NCI-H2081 treated with DMSO at 0.1 percent for 48 hours (cell line): ENCODE results near the gene FBN1.

Experiments
- DNase-seq: peaks from one replicate; lab custom pipeline; 2025; lab: John Stamatoyannopoulos, UW

FBN1 gene

DNA sequence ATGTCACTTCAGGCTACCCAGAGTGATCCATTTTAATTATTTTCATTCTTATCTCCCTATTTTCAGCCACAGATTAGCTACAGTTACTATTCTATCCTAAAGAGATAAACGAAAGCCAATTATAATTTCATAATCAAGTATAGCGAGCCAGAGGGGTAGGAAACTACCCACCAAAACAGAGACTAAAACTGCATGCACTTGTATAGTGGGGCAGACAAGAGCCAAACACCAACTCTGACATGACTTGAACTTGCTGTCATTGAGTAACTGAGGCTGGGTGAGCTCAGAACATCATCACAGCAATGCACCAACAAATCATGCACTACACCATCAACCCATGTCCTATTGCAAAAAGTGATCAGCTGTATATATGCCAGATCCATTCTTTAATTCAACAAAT, 64.8 kb downstream of the FBN1 start:
- DNase-seq: no peak

DNA sequence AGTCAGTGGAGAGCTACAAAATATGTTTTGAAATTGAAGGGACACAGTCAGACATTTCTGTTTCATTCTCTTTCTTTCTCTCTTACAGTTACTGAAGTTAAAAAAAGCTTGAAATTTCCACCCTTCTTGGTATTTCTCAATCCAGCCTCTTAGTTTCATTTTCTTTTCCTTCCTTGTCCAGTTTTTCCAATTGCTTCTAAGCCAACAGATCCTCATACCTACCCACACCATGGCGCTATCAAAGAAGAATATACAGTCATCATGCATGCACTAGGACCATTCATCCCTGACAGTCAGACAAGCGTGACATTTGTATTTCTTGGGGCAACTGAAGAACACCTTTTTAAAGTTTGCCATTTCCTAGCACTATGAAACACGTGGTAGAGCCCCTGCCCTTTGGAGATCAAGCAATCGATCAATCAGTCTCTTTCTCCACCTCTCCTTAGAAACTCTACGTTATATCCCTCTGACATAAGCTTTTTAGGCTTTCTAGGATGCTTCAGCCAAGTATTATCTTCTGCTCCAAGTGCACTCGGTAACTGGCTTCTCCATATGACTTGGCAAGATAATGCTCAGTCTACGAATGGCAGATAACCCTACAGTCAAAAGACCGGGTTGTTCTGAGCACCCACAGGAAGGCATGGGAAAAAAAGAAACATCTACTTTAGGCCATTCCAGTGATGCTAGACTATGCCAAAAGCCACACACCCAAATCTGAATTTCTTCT, 65.4 kb downstream of the FBN1 start:
- DNase-seq: no peak

DNA sequence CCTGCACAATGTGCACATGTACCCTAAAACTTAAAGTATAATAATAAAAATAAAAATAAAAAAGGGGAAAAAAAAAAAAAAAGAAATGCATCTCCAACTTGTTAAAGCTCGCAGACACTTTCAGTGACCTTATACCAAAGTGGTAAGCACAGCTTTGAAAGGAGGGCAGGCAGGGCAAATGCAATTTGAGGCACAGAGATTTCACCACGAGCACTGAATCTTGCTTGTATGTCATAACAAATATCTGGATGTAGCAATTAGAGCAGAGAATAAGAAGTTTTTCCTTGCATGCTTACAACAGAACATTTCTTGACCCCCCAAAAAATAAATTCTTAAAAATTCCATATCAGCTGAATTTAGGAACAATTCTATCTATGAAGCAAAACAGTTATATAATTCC, 66.5 kb downstream of the FBN1 start:
- no peak for DNase-seq

DNA sequence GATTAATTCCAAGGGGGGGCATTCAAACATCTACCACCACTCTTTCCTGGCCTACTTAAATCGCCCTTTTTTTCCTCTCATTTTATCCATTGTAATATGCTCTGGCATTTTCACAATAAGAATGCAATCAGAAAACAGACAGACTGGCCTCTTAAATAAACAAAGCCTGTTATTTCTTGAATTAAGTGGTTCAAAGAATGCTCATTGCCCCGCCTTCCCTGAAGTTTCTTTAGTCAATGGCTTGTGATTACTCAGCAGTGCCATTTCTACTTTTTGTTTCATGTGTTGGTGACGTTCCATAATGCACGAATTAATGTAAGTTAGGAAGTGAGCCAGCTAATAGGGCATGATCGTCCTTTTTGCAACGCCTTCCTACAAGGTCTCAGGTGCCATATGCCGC, 68.0 kb downstream of the FBN1 start:
- DNase-seq: no peak

DNA sequence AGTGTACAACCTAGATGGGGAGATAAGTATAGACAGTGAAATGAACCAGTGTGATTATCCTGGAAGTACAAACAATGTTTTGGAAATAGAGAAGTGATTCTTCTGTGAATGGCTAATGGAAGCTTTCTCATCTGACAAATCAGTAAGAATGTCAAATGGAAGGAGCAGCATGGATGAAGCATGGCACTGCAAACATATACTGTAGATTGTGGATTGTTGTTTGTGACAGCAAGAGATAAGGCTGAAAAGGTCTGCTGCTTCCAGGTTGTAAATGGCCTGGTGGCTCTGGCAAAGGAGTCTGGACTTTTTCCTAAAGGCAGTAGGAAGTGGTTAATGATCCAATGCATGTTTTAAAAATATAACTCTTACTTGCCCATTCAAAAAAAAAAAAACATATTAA, 71.3 kb downstream of the FBN1 start:
- no peak for DNase-seq

DNA sequence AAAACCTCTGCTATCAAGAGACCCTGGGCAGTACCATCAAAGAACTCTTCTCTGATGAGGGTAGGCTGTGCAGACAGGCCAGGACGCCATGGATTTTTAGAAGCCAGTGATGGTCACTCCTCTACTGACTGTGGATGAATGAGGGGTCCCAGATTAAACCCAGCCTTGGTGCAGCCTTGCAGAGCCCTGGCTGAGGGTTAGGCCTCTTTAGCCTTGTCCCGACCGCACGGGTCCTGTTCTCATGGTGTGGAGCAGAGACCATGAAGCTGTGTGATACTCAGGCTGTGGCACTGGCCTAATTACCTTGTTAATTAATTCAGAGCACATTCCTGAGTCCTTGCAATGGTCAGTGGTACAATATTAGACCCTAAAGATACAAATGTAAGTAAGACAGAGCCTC, 71.7 kb downstream of the FBN1 start:
- DNase-seq: no peak

DNA sequence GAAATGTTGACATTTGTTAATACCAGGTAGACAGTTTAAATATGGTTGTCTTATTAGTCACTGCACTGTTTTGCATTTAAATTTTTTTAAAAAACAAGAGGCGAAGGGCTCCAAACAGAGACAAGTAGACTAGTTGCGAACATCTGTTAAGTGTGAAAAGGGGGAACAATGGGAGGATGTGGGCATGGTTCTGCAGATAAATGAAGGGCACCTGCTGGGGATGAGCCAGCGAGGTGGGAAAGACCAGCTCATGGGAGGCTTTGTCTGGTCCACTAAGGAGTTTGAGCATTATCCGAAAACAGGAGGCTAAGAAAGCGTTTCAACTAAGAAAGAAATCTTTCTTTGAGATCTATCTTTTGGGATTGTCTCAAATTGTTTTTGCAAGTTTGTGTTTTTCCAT, 72.7 kb downstream of the FBN1 start:
- no peak for DNase-seq

DNA sequence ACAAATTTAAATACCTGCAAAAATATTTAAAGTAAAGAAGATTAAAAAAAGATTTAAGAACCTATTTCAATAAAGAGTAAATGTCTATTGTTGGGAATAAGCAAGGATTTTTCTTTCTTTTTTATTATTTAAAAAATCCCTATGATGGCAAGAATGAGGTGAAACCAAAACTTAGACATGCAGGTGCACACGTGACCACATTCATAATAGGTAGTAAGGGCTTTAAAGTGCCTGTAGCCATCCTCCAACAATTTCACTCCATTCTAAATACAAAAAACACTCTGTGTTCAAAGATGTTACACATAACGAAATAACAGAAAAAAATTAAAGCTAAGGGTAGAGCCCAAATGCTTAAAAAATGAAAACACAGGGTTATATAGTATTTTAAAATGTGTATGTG, 74.0 kb downstream of the FBN1 start:
- no peak for DNase-seq

DNA sequence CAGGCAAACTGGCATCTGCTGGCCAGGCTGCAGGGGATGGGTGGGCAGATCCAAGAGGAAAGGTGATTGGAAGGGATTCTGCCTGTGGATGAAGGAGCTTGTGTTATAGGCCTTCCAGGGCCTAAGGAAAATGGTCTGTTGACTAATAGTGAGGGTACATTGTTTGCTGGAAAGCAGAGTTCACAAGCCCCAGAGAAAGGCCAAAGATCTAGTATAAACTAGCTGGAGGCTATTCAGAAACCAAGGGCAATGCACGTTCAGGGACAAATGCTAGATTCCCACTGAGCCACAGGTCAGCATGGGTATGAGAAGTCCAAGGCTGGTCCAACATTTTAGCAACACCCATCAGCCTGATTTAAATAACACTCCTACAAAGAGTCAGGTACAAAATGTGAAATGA, 74.7 kb downstream of the FBN1 start:
- DNase-seq: no peak

DNA sequence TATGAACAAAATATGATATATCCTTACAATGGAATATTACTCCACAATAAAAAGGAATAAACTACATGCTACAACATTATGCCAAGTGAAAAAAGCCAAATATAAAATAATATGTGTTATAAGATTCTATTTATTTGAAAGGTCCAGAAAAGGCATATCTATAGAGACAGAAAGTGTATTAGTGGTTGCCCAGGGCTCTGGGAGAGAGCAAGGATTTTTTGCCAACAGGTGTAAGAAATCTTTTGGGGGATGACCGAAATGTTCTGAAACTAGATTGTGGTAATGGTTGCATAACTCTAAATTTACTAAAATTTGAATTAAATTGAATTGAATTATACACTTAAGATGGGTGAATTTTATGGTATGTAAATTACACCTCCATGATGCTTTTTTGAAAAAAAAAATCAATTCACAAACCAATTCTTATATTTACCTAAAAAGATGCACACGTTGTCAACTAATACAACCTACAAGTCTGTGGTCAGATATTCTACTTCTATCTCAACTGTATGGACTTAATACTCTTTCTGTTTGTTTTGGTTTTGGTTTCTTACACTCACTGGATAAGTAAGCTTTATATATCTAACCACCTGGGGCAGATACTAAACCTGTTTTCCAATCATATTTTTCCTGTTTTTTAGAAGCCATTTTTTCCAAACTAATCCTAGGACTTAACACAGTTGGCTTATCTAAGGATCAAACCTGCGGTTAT, 75.8 kb downstream of the FBN1 start:
- DNase-seq: no peak

DNA sequence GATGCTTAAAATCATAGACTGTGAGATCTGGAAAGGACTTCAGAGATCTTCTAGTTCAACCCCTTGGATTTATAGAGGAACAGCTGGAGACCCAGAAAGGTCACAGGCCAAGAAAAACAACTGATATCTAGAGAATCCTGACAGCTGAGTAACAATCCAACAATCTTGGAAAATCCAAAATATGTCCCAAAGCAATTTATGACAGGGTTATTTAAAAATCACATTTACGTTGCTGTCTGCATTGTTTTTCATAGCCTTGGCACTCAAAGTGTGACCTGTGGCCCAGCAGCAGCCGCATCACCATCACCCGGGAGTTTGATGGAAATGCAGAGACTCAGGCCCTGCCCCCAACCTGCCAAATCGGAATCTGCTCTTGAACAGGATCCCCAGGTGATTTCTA, 78.8 kb downstream of the FBN1 start:
- DNase-seq: no peak

DNA sequence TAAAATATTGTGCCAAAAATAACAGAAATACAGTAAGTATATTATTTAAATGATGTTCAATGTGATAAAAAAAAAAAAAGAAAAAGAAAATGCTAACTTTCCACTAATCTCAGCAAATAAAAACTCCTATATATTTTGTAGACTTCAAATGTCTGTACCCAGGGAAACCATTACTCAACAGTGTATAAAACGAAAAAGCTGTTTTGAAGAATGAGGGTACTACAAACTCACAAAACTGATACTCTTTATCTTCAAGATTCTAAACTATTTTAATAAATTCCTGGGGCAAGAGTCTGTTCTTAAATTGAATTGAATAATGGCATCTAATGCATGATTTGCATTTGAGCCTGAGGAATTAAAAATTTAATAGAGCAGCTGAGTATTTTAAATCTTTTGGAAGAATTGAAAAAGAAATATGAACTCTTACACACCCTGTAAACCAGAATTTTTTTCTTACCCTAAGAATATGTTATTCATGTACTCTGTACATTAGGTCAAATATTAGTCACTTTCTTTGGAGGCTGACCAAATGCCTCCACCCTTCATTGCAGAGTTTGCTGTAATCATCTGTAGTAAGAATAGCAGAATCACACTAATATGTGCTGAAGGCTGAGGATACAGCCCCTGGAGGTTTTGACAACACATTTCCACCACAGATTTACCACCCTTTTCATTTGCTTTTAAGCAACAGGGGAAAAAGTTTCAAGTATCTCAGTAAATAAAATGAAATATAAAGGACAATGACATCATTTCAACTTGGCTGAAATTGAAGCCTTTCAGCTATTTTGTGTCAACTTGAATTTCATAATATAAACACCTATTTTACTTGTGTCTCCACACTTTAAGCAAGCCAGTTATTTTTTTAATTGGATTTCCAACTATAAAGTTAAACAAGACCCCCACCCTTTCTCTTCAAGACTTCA, 79.7 kb downstream of the FBN1 start:
- no peak for DNase-seq

DNA sequence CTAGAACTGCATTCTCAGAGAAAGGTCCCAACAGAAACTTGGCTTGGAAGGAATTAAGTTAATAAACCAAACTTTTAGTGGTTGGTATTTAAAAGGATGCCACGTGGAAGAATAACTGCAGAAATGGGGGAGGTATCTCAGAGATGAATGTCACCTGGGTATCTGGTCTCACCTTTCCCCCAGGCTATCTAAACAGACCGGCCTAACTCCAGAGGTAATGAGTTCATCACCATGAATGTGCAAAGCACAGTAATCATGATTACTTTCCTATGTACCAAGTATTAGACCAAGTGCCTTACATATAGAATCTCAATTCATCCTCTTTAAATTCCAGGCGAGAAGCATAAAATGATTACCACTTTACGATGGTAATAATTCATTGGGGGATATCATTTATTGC, 80.8 kb downstream of the FBN1 start:
- DNase-seq: no peak

DNA sequence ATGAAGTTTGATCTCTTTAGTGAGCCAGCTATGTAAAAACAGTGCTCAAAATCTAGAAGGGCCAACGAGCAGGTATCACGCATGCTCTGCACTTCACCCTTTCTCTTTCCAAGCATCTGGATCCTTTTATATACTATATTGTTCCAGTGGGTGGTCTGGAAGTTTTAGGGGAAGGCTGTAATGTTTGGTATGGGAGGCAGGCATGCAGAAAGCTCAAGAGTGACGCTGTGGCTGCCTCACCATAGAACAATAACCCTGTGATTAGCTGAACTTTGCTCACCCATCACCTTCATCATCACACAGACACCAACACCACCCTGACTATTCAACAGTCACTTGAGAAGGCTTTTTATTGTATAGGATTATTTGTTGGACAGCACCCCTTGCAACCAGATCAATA, 81.6 kb downstream of the FBN1 start:
- DNase-seq: no peak

DNA sequence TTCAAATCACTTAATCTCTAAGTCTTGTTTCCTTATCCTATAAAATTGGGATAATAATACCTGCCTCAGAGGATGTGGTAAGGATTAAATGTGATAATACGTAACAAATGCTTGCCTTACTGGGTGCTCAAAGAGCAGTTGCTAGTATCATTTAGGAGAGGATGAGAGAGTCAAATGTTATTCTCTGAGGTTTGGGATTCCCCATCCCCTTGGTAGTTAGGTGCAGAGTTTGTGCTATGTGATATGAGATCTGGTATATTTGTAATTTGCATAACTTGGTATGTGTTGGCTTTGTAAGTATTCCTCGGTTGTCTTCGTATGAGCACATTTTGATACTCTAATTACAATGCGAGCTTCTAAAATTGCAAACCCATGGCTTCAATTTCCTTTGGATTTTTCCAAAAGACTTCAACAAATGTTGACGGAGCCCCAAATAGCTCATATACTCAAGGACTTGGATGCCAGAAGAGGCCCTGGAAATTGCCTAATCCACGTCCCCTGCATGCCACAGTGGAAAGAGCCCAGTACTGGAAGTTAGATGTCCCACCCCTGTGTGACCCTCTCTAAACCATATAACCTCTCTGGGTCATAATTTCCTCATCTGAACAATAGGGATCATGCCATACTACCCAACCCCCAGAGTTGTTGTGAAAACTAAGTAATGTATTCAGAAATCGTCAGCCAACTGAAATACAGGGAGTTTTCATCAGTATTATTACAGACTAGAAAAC, 85.0 kb downstream of the FBN1 start:
- DNase-seq: no peak

DNA sequence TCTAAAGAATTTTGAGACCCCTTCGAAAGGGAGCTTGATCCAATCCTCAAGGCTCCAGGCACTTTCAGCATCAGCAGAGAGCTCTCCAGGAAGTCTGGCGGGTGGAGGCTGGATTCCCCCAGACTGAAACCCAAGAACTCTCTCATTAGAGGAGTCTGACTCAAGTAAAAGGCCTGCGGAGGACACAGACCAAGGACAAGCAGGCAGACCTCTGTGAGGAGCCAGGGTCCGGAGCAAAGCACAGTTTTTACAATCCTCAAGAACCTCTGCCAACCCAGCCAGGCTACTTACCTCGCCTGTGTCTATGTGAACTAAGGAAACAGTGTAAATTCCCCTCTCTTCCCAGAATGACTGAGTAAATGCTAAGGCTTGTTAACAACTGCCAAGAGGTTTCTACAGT, 86.2 kb downstream of the FBN1 start:
- DNase-seq: no peak

DNA sequence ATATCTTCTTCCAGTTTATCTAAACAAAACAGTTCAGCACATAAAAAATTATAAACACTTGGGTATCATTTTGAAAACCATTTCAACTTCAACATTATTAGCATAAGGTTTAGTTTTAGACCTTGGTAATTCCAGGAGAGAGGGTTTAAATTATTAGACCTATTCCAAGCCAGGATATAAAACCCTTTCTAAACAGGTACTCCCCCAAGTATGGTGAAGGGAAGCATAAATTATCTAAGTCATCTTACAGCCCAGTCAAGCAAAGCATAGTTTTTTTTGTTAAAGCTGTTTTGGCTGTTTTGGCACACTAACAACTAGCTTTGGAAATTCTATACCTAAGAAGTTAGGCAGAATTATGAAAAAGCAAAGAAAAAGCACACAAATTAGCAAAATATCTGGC, 87.3 kb downstream of the FBN1 start:
- no peak for DNase-seq

DNA sequence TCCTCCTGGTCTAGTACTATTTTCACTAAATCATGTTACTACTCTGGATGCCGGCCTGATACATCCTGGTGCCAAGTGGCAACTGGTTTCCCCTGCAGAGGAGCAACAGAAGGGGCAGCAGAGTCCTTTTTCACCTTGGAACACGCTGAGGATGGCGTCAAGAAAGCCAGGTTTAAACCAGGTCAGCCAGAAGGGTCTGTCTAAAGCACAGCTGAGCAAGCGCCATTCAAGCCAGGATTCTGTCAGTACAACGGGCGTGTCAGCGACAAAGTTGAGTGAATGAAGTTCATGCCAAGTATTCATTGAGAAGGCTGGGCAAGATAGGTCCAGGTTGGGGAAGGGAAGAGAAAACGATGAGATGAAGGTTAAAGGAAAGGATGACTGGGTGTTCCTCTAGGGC, 88.2 kb downstream of the FBN1 start:
- DNase-seq: no peak

DNA sequence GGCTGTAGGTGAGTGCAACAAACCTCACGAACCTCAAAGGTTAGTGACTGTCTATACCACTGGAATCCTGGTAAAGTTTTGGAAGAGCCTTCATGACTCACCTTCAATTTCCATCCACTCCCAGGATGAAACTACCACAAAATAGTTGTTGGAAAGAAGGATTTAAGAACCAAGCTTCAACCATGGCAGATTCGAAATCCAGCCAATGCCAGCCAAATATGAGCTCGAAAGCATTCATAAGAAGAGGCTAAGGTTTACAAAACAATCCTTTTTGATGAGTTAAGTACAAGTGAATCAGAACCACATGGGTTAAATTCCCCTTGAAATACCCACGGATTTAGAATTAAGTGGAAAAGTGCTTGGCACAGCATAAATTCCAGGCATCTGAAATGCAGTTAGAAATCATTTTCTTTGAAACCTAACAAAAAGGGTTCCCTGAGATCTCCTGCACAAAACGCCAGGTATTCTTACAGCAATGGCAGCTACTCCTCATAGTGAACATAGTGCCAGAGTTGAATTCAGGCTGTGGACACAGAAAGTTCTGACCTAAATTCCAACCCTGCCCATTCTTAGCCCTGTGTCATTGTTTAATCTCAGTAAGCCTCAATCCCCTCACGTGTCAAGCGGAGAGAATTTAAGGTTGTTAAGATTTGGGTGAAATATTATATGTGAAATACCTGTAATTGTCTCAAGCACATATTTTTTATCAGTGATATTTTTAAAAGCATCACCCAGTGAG, 89.2 kb downstream of the FBN1 start:
- no peak for DNase-seq

DNA sequence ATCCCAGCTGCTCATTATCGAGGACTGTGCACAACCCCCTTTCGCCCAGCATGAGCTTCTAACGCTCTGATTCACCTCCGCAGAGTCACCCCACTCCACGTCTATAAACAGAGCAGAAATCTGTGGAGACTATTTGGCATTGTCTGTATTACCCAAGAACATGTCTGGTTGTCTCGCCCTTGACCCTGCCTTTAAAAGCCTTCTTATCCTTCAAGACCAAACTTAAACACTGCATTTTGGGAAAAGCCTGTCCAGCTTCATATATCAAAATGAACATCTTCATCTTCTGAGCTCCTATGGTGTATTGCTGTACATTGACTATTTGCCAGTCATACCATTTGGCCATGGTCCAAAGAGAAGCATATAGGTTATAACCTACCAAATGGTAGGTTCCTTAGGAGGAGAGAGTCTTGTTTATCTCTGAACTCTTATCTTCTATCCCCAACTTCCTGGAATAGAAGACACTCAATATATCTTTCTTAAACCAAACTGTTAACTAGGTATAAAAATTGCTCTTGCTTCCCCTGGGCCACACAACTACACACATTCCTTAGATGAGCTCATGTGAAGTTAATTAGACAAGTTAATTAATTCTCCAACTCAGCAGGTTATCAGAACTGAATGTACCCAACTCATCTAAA, 90.1 kb downstream of the FBN1 start:
- DNase-seq: no peak

DNA sequence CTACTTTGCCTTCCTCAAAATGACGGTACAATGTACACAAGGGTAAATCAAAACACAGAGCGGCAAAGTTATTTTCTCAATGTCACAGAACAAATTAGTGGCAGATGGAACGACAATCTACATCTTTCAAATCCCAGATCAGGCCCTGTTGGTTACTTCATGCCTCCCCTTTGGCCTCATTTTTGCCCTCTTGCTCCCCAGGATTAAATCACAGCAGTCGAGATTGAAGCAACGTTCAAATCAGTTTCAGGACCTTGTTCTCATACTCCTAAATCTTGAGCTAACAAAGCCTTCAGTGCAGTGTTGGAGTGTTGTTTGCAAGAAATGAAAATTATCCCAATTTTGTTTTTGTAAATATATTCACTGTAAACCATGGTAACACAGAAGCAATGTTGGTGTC, 91.4 kb downstream of the FBN1 start:
- no peak for DNase-seq
